ENCODE results near the gene CPA1. TPM values are rescaled to one million over a fixed set of nuclear protein-coding genes. Genes with fewer than 3 reads are reported as not detected.

Gene CPA1
- total and polyA plus RNA-seq, 8 donors: 1.7 to 17.3 (median 5.5) TPM; not detected in 5

- Histone ChIP-seq H3K27ac (no peak overlapping the region), H3K4me1 (peaks cover 0 to 20% (median 9%) of the 10 kb centered on the region in 4 donors), H3K4me3 (no peak overlapping the region), H3K27me3 (no peaks in the 10 kb centered on the region), H3K36me3 (no peaks in the 10 kb centered on the region), H3K9me3 (no peaks in the 10 kb centered on the region)
- DNase-seq: no peak
- TF ChIP-seq POLR2AphosphoS5 (IDR thresholded peaks at IDR 0.05) (no peak), EP300 (IDR thresholded peaks at IDR 0.05) (no peak), POLR2A (IDR thresholded peaks at IDR 0.05) (no peak)
- TF ChIP-seq, protein P1, sequence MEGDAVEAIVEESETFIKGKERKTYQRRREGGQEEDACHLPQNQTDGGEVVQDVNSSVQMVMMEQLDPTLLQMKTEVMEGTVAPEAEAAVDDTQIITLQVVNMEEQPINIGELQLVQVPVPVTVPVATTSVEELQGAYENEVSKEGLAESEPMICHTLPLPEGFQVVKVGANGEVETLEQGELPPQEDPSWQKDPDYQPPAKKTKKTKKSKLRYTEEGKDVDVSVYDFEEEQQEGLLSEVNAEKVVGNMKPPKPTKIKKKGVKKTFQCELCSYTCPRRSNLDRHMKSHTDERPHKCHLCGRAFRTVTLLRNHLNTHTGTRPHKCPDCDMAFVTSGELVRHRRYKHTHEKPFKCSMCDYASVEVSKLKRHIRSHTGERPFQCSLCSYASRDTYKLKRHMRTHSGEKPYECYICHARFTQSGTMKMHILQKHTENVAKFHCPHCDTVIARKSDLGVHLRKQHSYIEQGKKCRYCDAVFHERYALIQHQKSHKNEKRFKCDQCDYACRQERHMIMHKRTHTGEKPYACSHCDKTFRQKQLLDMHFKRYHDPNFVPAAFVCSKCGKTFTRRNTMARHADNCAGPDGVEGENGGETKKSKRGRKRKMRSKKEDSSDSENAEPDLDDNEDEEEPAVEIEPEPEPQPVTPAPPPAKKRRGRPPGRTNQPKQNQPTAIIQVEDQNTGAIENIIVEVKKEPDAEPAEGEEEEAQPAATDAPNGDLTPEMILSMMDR (IDR thresholded peaks at IDR 0.05): no peak
- intact Hi-C loops (cut with DNase I; ENCODE audit: low total_unique reads): no loop called here
- WGBS, 5 donors: 93 to 97% (median 96%) methylated on average over 7 of the region's 7 CpGs
Measured at GRCh38 chr7:130418306-130418705, 38.0 kb downstream of the CPA1 start.

DNA sequence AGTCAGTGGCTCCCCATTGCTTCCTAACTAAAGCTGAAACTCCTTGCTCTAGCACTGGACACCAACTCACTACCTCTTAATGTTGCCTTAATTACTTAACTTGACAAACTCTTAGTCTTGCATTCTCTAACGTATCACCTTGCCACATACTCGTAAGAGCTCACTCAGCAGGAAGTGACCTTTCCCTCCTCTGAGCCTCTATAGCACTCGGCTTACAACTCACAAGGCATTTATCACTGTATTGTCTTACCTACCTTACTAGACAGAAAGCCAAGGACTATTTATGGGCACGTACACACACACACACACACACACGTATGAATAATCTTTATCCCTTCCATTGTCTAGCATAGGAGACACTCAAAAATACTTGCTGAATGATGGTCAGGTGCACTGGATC, 39.4 kb downstream of the CPA1 start:
- peak in 1 of 2 donors; percentile 69 for DNase-seq
- no peaks in the 10 kb centered on the region for H3K9me3 ChIP-seq
- H3K27ac ChIP-seq: no peak overlapping the region
- H3K27me3 ChIP-seq: no peaks in the 10 kb centered on the region
- H3K4me3 ChIP-seq: no peak overlapping the region
- H3K36me3 ChIP-seq: no peaks in the 10 kb centered on the region
- no peak for TF ChIP-seq POLR2A (IDR thresholded peaks at IDR 0.05)
- no peak for TF ChIP-seq EP300 (IDR thresholded peaks at IDR 0.05)
- TF ChIP-seq, protein P1 (IDR thresholded peaks at IDR 0.05): no peak
- TF ChIP-seq POLR2AphosphoS5 (IDR thresholded peaks at IDR 0.05): no peak
- intact Hi-C loops (cut with DNase I; ENCODE audit: low total_unique reads): no loop called here
- peaks cover 0 to 20% (median 9%) of the 10 kb centered on the region in 4 donors for H3K4me1 ChIP-seq
- 72 to 82% (median 81%) methylated on average over 5 of the region's 5 CpGs for WGBS, 5 donors

DNA sequence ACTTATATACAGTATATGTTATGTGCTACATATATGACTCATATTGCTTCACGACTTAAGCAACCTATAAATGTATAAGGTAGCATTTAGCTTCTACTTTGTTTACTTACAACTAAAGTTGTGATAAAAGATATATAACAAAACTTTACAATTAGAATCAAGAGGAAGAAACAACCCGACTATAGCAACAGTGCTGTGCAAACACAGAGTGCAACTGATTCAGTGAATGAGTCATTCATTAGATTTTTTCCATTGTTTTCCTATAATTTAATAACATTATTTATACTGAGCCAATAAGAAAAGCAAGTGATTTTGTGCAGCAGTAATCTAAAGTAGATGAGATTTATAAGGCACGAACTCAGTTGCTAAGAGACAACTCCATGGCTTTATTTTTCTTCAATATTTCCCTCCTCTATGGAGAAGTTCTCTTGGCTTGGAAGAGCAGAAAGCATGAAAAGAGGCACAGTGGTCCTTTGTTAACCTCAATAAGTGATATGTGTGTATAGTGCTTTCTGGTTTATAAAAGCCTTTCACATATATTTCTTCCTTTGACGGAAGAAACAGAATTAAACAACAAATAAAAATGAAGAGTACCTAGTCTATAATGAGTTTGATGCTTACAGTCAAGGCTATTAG, 40.8 kb downstream of the CPA1 start:
- TF ChIP-seq, protein P1 (IDR thresholded peaks at IDR 0.05): no peak
- TF ChIP-seq POLR2AphosphoS5 (IDR thresholded peaks at IDR 0.05): no peak
- TF ChIP-seq EP300 (IDR thresholded peaks at IDR 0.05): no peak
- TF ChIP-seq POLR2A (IDR thresholded peaks at IDR 0.05): no peak
- Histone ChIP-seq H3K4me1 (peaks cover 0 to 20% (median 9%) of the 10 kb centered on the region in 4 donors), H3K36me3 (no peaks in the 10 kb centered on the region), H3K27me3 (no peaks in the 10 kb centered on the region), H3K4me3 (no peak overlapping the region), H3K9me3 (no peaks in the 10 kb centered on the region), H3K27ac (no peak overlapping the region)
- 35 to 57% (median 51%) methylated on average over 4 of the region's 4 CpGs for WGBS, 5 donors
- DNase-seq: peak in 1 of 2 donors; percentile 45
- intact Hi-C loops (cut with DNase I; ENCODE audit: low total_unique reads): no loop called here

DNA sequence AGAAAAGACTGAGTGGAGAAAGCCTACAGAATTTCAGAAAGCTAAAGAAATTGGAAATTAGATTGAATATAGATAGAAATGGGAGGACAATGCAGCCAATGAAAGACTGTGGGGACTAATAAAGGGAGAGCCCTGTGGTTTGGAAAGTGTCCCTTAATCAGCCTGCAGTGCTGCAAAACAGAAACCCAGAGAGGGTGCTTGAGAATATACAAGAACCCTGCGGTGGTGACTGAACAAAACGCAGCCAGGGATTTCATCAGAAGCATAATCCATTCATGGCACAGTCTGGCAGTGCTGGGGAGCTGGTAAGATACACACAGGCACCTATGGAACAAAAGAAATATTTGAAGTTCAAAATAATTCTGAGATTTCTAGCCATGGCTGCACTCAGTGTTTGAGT, 41.4 kb downstream of the CPA1 start:
- no peak for TF ChIP-seq POLR2A (IDR thresholded peaks at IDR 0.05)
- Histone ChIP-seq H3K9me3 (no peaks in the 10 kb centered on the region), H3K27ac (no peak overlapping the region), H3K4me1 (peaks cover 0 to 20% (median 9%) of the 10 kb centered on the region in 4 donors), H3K27me3 (no peaks in the 10 kb centered on the region), H3K36me3 (peaks cover 0 to 3% (median 0%) of the 10 kb centered on the region in 4 donors), H3K4me3 (no peak overlapping the region)
- peak in 1 of 2 donors; percentile 38 for DNase-seq
- 12 to 34% (median 25%) methylated on average over 2 of the region's 2 CpGs for WGBS, 5 donors
- intact Hi-C loops (cut with DNase I; ENCODE audit: low total_unique reads): no loop called here

DNA sequence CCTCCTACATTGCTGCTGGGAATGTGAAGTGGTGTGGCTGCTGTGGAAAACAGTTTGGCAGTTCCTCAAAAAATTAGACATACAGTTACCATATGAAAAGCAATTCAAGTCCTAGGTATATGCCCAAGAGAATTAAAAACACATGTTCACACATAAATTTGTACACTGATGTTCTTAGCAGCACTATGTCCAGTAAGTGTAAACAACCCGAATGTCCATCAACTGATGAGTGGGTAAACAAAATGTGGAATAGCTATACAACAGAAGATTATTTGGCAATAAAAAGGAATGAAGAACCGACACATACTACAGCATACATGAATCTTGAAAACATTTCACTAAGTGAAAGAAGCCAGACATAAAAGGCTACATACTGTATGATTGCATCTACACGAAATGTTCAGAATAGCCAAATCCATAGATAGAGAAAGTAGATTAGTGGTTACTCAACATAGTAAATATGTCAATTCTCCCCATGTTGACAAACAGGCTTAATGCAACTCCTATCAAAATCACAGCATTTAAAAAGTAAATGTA, 43.3 kb downstream of the CPA1 start:
- WGBS, 5 donors: 84 to 93% (median 87%) methylated on average over 3 of the region's 3 CpGs
- H3K4me1 ChIP-seq: peaks cover 0 to 20% (median 9%) of the 10 kb centered on the region in 4 donors

More for the DNA sequence above, 43.3 kb downstream of the CPA1 start:
- TF ChIP-seq POLR2AphosphoS5 (IDR thresholded peaks at IDR 0.05) (no peak), EP300 (IDR thresholded peaks at IDR 0.05) (no peak), POLR2A (IDR thresholded peaks at IDR 0.05) (no peak)
- TF ChIP-seq, protein P1 (IDR thresholded peaks at IDR 0.05): no peak
- Histone ChIP-seq H3K27ac (no peak overlapping the region), H3K4me3 (no peak overlapping the region), H3K36me3 (peaks cover 0 to 4% (median 0%) of the 10 kb centered on the region in 4 donors), H3K9me3 (no peaks in the 10 kb centered on the region), H3K27me3 (no peaks in the 10 kb centered on the region)
- intact Hi-C loops (cut with DNase I; ENCODE audit: low total_unique reads): no loop called here
- DNase-seq: no peak

Measured in stomach (tissue), 9 donors.